ENCODE data around the gene HOMEZ. TPM values are rescaled to one million over a fixed set of nuclear protein-coding genes. Genes with fewer than 3 reads are reported as not detected.
A peak's percentile ranks its signal among the peaks of the same experiment; 100 is the strongest.

HOMEZ gene
- total and polyA plus RNA-seq, 3 donors from 2014 or later, result 31.7 to 71.6 (median 37.7) TPM

DNA sequence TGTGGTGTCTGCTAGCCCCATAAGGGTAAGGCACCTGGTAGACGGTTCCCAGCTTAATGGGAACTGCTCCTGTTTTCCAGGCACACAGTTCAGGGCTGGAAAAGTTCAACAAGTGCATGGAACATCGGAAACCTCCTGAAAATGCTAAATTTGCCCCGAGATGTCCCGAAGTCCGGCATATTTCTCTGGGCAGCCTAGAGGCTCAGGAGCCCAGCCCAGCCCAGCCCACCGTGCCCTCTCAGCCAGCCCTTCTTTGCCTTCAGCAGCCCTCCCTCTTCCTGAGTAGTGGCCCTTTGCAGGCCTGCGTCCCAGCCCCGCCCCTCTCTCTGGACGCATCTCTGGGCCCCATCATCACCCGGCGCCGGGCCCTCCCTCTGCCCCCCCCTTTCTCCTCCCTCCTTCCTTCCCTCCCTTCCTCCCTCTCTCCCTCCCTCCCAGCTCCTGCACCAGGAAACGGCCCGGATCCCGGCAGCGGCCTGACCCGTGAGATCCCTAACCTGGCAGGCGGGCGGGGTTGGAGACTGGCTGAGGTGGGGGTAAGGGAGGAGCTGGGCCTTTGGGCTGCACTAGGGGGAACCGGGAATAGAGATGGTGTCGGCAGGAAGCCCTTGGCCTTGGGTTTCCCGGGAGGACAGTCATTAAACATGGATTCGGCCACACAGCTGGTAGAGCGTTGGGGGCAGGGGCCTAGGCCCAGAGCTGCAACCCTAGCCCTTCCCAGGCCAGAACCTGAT is 20.6 kb upstream of the HOMEZ start, which contains the start of gene BCL2L2:
Gene BCL2L2 (plus strand): TSS at position 422 of the 734 bp plus-strand sequence. CDS start 935 bp downstream, outside the sequence.
- peak; percentile 94 for DNase-seq
- intact Hi-C loops (cut with DNase I; ENCODE audit: low total_unique reads), result no loop called here

DNA sequence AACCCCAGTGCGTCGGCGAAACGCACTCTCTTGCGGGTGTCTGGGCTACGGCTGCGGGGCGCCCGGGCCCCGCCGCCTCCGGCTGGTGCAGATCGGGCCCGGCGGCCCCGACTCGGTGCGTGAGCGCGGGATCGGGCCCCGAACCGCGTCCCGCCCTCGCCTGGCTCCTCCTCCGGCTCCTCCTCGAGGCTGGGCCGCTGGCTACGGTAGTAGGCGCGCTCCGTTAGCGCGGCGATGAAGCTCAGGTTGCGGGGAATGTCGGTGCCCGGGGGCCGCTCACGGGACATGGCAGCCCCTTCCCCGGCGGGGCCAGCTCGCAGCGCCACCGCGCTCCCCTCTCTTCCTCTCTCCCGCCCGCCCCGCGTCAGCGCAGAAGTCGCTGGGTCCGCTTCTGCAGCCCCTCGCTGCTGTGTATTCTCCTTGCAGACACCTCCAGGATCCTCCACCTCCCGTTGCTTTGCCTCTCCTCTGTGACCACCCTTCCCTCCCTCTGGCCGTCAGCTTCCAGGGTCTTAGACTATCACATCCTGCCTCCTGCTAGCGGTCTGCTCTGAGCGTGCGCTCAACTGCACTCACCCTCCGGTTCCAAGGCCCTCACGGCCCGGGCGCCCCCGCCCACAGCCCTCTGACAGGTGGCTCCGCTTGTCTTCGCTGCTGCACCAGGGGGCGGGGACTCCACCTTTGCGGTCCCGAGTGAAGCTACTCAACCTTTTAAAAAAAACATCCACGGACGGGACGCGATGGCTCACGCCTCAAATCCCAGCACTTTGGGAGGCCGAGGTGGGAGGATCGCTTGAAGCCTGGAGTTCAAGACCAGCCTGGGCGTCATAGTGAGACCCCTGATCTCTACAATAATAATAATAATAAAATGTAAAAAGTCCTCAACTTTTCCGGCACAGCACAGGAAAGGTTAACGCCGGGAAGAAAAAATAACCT is 16.6 kb upstream of the HOMEZ start, which contains the start of gene PPP1R3E:
Gene PPP1R3E (minus strand): TSS at position 570 of the 936 bp plus-strand sequence. CDS start 283 bp downstream, at position 287.
- TF ChIP-seq CTCF (IDR thresholded peaks at IDR 0.05) (no peak), POLR2A (IDR thresholded peaks at IDR 0.05) (no peak)
- H3K36me3 ChIP-seq (ENCODE audit: low read depth, missing control alignments), result no peaks in the 10 kb centered on the region
- peak within 1 kb of the TSS; percentile 68 to 71 for H3K4me3 ChIP-seq
- 5 to 8% methylated on average over 30 to 56 of the region's 81 CpGs for WGBS, 2 donors
- intact Hi-C loops (cut with DNase I; ENCODE audit: low total_unique reads), result no loop called here
- peak within 1 kb of the TSS; percentile 77 to 99 for H3K27ac ChIP-seq
- H3K9me3 ChIP-seq, result no peaks in the 10 kb centered on the region
- peaks cover 27% of the 10 kb centered on the region for H3K4me1 ChIP-seq
- no peaks in the 10 kb centered on the region for H3K27me3 ChIP-seq
- DNase-seq, result peak; percentile 72

More for the DNA sequence above, 20.6 kb upstream of the HOMEZ start, which contains the start of gene BCL2L2:
- H3K27me3 ChIP-seq, result no peaks in the 10 kb centered on the region
- H3K4me3 ChIP-seq, result peak within 1 kb of the TSS; percentile 59 to 90
- H3K9me3 ChIP-seq, result no peaks in the 10 kb centered on the region
- H3K36me3 ChIP-seq (ENCODE audit: low read depth, missing control alignments), result no peaks in the 10 kb centered on the region
- peaks cover 48% of the 10 kb centered on the region for H3K4me1 ChIP-seq
- 1 to 5% methylated on average over 22 to 24 of the region's 24 CpGs for WGBS, 2 donors
- peak within 1 kb of the TSS; percentile 90 to 91 for H3K27ac ChIP-seq
- TF ChIP-seq POLR2A (IDR thresholded peaks at IDR 0.05), result peak; percentile 26
- TF ChIP-seq CTCF (IDR thresholded peaks at IDR 0.05), result no peak

GRCh38 chr14:23301969-23302289 is 16.0 kb upstream of the HOMEZ start:
- TF ChIP-seq CTCF (IDR thresholded peaks at IDR 0.05), result no peak
- no peak for TF ChIP-seq POLR2A (IDR thresholded peaks at IDR 0.05)
- Histone ChIP-seq H3K36me3 (ENCODE audit: low read depth, missing control alignments) (no peaks in the 10 kb centered on the region), H3K27ac (peak overlapping the region; percentile 77 to 99), H3K9me3 (no peaks in the 10 kb centered on the region), H3K27me3 (no peaks in the 10 kb centered on the region), H3K4me1 (peaks cover 33% of the 10 kb centered on the region), H3K4me3 (peak overlapping the region; percentile 68 to 71)
- intact Hi-C loops (cut with DNase I; ENCODE audit: low total_unique reads), result no loop called here
- no peak for DNase-seq
- WGBS, 2 donors, result 0% methylated on average over 18 of the region's 25 CpGs; no CpG with 5 or more reads in 1 of the 2 donors

DNA sequence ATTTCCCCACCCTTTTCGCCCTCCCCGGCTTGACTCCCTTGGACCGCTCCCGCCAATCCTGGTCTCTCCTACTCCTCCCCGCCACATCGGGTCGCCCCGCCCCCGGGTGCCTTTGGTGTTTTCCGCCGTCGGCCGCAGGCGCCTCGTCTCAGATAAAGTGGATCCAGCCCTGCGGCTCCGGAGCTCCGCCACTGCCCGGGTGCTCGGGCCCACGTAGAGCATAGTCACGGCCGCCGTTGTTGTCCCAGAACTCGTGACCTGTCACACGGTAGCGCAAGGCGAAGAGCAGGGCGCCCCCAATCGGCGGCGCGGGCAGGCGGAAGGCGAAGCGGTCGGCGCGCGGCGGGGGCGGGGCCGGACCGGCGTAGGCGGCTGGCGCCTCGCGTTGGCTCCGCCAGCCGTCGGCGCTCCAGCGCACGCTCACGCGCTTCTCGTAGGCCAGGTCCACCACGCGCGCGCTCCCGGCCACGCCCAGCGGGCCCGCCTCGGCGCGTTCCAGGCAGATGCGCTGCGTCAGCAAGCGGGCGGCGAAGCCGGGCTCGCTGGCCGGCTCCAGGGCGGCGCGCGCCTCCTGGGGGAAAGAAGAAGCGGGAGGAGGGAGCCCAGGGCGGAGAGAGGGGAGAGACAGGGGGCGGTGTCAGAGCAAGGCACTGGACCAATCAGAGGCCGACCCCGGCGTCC is 15.5 kb upstream of the HOMEZ start:
- WGBS, 2 donors, result 0% methylated on average over 38 to 48 of the region's 87 CpGs
- intact Hi-C loops (cut with DNase I; ENCODE audit: low total_unique reads), result no loop called here
- no peaks in the 10 kb centered on the region for H3K27me3 ChIP-seq

More for the DNA sequence above, 15.5 kb upstream of the HOMEZ start:
- Histone ChIP-seq H3K4me1 (peaks cover 36% of the 10 kb centered on the region), H3K9me3 (no peaks in the 10 kb centered on the region), H3K4me3 (peak overlapping the region; percentile 68 to 71), H3K36me3 (ENCODE audit: low read depth, missing control alignments) (no peaks in the 10 kb centered on the region), H3K27ac (peak overlapping the region; percentile 89 to 99)
- TF ChIP-seq POLR2A (IDR thresholded peaks at IDR 0.05) (peak; percentile 60), CTCF (IDR thresholded peaks at IDR 0.05) (peak; percentile 70 to 95 (median 87))
- DNase-seq, result peak; percentile 97
